HG02623 (cell line): ENCODE results near the gene NT5DC3.

Experiments used
- ATAC-seq: cut with Tn5 transposase; IDR thresholded peaks from one replicate; pipeline ENCODE4 v1.9.1; 2021; ENCODE audit warnings: moderate library complexity; ENCODE audit not compliant: unreplicated experiment

NT5DC3 gene

DNA sequence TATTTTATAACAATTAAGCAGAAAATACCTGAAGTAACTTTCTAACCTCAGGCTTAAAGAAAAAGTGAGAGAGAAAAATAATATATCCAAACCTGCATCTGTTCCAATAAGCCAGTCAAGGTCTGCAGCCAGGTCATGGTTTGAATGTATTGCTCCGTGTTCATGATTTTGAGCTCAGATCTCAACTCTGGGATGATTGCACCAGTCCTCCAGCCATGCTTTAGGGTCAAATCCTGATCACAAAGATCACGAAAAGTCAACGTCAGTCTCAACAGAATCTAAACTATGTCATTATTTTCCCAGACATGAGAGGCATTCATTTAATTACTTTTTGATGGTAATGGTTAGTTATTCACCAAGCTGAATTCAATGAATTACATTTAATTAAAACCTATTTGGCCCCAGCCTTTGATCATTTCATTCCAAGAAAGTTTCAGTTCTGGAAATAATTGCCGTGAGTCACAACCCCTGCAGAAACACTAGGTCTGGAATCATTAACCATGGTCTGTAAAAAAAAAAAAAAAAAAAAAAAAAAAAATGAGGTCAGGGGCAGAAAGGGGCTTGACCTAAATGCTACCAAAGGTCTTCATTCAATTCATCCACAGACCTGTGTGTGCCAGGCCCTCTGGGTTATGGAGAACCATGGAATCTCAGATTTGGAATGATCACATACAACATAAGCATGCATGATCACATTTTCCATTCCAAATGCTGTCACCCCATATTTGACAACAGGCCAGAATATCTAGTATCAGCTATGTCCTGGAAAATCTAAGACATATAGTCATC, 55.6 kb downstream of the NT5DC3 start:
- ATAC-seq, result no peak

DNA sequence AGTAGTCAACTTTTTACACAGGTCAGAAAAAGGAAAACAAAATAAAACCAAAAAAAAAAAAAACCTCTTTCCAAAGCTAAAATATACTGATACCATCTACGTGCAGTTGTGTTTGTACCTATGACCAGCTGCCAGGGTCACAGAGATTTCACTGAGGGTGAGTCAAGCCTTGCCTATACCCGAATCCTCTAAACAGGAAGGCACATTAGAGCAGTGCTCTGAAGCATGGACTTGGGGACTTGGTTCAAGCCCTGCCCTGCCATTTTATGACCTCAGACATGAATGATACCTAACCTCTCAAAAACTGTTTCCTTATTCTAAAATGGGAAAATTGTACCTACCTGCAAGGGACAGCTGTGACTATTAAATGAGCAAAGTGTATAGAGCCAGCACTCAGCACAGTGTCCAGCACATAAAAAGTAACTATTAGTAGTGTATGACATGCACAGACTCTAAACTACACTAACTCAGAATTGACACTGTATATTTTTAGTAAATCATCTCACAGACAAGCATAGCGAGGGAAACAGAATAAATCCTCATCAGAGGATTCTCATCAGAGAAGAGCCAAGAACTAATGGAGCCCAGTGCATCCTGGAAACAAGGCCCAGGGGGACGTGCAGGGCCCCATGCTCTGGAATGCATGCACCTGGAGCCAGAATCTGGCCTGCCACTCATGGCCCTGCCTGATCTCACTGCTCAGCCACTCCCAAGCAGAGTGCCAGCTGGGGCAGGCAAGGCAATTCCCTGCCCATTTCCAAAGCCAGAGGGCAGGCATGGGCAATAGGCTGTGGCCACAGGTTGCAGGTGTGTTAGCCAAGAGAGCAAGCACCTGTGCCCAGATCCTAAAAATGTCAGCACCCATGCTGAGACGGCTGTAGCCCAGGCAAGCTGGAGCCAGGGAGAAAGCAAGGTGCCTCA, 57.0 kb downstream of the NT5DC3 start:
- ATAC-seq, result no peak

DNA sequence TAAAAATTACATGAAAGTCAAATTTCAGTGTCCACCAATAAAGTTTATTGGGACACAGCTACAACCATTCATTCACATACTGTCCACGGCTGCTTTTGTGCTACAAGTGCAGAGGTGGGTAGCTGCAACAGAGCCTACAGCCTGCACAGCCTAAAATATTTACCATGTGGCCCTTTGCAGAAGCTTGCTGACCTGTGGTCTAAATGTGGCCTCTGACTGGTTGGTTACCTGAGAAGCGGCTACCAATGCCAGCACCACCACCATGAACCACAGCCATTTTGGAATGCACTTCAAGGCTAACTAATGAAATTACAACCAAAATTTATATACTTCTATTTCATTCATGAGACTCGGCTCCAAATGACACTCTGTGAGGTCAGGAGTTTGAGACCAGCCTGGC, 58.6 kb downstream of the NT5DC3 start:
- no peak for ATAC-seq

DNA sequence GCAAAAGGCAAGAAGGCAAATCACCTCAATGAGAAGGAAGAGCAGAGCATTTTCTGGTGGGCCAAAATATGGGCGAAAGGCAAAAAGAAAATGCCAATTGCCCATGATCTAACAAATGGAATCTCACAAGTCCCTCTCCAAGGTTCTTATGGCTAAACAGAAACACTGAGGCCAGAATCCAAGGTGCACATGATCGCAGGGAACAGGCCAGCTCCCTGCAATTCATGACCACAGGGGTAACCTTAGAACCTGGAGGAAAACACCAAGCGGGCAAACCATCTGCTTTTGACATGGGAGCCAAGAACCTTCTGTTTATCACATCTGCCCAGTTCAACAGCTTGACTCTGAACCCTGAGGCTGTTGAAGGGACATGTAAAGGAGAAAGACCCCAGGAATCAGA, 60.0 kb downstream of the NT5DC3 start:
- ATAC-seq, result no peak

DNA sequence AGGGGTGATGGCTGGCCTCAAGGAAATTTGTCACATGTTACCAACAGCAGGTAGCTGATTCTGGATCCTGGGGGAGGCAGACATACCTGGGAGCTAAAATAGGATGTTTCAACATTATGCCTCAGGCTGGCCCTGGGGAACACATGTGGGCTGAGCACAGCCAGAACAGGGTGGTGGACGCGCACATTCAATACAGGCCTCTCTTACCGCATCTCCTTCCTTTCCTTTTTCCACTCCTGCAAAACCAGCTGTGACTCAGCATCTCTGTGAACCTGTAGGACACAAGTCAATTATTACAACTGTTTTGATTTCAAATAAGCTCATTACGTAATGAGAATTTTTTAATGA, 61.0 kb downstream of the NT5DC3 start:
- ATAC-seq, result no peak

DNA sequence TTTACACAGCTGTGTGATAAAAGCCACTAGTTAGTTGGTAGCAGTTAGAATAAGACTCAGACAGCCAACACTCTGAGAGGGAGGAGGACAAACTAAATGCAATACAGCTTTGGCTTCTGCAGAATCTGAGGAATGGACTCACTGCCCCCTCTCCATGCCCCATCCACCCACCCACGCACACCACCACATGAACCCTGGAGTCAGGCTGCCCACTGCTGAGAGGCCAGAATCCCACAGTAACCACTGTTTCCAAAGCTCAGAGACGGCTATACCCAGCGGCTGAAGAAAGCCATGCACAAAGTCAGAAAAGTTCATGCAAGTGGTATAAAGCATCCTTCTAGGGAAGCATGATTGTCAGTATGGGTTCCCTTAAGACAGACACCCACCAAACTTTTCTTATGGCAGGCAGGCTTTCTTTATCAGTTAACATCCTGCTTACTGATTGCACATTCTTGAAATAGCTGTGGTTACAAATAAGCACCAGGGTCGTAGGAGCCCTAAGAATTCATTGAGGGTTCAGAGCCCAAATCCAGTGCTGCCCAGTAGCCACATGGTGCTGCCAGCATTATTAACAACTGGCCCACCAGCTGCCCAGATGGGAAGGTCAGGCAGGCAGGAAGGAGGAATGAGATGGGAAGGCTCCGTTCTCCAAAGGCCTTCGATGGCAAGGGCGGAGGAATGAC, 61.5 kb downstream of the NT5DC3 start:
- ATAC-seq, result no peak

DNA sequence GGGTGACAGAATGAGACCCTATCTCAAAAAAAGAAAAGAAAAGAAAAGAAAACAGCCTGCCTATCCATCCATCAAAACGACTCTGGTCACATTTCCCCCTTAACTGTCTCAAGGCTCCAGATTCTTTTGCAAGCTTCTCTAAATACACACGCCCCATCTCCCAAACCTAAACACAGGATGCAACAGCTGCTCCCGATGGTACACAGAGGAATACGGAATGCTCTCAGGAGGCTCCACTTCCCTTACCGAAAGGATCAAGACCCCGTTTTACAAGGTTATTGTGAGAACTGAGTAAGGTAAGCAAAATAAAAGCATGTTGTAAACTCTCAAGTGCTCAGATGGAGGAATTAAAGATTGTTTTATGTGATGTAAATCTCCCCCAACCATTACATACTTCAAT, 62.3 kb downstream of the NT5DC3 start:
- no peak for ATAC-seq

DNA sequence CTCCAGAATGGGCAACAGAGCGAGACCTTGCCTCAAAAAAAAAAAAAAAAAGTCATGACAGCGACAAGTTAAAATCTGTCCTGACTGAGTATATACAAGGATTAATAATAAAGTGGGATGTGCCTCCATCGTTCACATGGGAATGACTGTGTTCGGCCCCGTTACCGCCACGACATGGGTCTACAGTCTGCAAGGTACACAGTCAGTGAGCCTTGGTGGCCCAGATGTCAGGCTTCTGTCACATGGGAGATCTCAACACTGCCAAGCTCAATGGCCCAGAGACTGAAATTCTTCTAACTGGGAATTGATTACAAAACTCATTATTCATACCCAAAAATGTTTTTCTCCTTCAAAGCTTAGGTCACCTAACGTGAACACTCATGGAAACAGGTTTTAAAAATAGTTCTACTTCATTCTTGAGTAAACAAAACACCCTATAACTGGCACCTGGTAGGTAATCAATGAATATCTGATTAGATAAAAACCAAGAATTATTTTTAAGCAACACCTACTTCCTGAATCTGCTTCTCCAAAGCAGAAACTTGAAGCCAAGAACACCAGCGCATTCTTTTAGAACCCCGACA, 66.0 kb downstream of the NT5DC3 start:
- no peak for ATAC-seq

DNA sequence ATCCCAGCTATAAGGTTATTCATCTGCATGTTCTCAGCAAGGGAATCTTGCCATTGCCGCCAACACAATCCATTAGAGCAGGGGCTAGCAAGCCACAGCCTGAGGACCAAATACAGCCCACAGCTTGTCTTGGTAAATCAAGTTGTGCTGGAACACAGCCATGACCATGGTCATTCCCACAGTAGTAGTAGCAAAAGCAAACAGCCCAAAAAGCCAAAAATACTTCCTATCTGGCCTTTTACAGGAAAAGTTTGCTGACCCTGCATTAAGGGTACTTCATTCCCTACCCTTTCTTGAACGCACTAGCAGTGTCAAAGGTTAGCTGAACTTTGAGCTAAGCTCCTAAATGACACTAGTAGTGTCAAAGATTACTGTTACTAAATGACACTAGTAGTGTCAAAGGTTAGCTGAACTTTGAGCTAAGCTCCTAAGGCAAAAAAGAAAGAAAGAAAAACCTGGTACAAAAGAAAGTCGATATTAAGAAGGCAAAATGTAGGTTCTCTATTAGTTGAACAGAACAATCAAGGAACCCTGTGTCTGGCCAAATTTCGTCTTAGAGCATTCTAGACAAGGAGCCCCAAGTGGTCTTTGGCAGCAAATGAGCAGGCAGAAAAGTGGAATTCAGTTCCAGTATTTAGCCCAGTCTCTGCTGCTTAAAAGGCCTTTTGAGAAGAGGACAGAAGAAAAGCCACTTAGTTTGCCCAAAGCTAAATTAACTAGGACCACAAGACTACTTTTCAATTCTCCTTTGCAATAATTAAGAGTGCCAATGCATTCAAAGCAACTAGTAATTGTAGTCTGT, 67.7 kb downstream of the NT5DC3 start:
- no peak for ATAC-seq

DNA sequence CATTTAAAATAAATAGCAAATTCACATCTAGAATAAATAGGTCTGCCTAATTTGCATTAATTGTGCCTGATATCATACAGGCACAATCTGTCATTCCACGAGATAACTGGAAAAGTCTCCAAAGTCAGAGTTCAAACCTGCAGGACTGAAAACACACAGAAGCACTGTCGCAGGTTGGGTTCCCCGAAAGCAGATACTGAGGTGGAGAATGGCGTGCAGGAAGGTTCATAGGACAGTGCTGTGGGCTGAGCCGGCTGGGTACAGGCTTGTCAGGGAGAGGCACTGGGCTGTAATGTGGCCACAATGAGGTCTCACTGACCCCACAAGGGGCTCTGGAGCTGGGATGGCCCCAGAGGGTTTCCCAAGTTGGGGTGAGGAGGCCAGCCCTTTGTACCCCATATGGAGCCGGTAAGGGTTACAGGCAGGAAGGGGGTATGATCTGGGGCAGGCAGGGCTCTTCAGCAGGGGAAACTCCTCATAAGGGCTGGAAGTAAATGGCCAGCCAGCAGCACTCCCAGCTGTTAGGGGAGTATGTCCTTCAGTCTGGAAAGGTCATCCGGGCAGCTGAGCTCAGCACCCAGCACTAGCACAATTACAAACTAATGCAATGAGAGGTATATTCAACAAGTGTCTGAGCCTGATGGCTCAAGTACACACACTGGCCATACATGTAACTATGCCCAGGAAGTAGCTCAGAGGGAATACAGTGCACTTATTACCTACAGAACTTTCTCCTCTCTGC, 68.5 kb downstream of the NT5DC3 start:
- no peak for ATAC-seq

DNA sequence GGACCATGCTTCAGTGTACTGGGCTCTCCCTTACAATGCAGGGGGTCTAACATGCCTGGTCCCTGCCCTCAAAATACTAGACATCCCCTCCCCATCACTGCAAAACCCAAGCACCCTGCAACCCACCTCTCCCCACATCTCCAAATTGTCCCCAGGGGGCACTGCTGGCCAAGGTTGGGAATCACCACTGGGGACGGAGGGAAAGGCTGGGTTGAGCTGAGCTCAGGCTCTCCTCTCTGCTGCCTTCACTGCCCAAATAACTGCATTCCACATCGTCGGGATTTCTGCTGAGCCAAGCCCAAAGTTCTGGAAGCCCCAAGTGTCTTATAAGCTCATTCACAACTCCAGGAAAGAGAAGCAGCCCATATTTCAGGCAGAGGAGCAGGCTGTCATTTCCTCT, 69.6 kb downstream of the NT5DC3 start:
- ATAC-seq, result no peak

DNA sequence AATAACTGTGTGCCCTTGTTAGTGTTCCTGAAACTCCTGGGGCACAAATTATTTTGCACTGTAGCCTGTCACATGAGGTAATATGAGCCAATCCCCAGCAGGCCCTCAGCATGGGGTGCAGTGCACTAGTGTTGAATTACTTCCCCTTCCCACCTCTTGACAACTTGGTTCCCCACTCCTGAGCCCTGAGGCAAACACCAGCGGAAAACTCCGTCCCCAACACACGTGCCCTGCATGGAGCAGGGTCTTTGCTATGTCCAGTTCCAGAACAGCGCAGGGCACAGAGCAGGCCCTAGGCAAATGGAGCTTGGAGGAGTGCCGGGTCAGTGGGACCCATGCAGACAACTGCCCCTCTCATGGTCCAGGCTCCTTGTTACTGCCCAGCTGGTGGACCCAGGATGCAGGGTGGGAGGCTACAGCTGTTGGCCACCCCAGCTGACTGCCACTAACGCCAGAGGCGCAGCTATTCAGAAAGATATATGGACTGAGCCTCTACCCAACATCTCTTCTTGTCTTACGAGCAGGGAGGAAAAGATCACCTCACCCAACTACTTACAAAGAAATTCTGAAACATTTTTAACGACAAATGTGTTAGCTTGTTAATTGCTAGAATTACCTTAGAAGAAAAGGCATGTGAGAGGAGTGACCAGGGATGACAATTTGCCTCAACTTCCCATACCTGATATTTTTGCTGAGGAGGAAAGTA, 71.6 kb downstream of the NT5DC3 start:
- ATAC-seq, result no peak

DNA sequence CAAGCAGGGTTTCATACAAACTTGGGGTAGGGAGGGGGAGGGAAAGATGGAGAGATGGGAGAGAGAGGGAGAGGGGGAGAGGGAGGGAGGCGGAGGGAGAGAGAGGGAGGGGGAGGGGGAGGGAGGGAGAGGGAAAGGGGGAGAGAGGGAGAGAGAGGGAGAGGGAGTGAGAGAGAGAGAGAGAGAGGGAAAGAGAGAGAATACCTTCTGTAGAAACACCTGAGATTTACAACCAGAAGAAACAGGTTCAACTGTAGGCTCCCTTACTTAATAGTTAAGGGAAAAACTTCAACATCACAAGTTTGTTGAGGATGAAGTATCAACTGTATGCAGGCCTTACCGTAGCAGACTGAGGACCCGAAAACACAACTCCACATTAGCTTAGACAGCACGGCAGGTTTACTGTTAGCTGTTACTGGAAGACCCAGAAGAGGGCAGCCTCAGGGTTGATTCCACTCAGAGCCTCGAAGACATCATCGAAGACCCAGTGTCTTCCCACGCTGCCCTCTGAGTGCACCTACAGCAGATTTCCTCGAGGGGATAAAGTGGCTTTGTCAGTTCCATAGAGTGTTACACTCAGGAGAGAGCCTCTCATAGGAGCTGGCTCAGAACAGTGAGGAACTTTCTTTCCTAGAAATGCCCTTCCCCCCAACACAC, 72.4 kb downstream of the NT5DC3 start:
- ATAC-seq, result no peak

DNA sequence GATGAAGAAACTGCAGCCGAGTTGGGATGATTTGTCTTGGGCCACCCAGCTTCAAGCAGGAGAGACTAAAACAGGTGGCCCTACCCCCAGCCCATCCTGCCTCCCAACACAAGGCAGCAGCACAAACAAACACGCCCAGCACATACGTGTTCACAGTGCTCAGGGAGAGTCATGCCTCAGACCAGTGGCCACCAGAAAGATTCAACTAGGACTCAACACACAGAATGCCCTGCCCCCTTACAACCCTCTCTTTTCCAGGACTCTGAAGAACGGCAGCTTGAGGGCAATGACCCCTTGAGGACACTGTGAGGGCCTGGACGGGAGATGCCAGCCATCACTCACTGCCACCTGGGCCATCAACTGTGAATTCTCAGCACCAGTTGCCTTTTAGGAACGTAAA, 75.0 kb downstream of the NT5DC3 start:
- ATAC-seq, result no peak

DNA sequence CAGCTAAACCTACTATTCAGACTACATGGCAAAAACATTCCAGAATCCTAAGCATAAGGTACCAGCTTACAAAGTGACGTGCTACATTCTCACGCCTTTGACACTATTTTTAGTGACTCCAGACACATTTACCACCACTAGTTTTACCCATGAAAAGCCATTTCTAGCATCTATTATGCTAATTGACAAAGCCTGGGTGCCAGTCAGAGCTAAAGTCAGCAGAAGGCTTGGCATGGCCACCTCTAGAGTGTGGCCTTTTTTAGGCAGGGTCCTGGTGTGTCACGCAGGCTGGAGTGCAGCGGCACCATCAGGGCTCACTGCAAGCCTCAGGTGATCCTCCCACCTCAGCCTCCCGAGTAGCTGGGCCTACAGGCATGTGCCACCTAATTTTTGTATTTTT, 75.7 kb downstream of the NT5DC3 start:
- ATAC-seq, result no peak

DNA sequence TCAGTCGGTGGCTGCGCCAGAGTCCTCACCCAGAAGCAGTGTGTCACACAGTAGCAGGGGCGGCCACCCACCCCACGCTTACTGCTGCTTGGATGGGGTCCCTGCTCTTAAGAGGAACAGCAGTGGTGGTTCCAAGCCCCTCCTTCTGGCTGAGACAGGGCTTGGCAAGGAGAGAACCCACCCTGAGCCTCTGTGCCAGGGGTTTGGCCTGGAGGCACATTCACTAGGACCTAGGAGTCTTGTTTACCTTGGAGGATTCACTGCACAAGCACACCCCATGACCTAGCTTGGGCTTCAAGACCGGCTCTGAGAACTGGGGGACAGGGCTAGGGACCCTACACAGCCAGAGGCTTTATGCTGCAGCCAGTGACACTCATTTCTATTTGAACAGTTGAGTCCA, 78.6 kb downstream of the NT5DC3 start:
- ATAC-seq, result no peak

DNA sequence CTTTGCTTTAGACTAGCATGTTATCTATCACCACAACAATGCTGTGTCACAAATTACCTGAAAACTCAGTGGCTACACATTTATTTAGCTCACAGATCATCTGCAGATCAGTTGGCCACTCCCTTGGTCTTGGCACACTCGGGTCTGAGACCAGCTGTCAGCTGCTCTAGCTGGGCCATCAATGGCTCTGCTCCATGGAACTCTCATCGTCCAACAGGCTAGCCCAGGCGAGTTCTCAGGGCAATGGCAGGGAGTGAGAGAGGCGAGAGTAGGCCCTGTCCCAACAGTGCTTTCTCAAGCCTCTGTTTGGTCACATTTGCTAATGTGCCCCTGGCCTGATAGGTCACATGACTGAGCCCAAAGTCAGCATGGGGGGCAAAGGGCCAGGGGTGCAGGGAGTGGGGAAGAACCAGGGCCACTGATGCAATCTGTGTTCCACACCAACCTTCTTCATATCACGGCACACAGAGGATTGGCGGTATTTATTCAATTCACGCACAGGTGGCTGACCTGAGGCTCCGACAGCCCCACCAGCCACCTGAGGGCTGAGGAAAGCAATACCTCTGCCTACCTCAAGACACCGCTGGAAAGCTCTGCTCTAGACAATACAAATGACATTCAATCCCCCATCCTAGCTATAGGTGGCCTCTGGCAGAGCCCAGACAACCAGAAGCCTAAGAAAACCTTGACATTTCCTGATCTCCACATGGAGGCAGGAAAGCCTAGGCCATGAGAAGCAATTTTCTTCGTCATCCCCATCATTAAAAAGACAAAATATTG, 82.5 kb downstream of the NT5DC3 start:
- ATAC-seq, result no peak

DNA sequence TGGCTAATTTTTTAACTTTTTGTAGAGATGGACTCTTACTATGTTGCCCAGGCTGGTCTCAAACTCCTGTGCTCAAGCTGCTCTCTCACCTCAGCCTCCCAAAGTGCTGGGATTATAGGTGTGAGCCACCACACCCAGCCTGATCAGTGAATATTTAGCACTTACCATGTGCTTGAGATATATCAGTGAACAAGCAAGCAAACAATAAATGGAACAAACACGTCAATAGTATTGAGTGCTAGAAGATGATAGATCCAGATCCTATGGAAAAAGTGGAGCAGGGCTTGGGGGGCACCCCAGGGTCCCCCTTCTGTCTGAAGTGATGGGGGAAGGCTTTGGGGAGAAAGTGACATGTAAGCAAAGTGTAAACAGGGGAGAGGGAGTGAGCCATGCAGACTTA, 83.8 kb downstream of the NT5DC3 start:
- no peak for ATAC-seq
